ENCODE results near the gene RUVBL1. TPM values are rescaled to one million over a fixed set of nuclear protein-coding genes. Genes with fewer than 3 reads are reported as not detected.
A peak's percentile ranks its signal among the peaks of the same experiment; 100 is the strongest.

Gene RUVBL1
- total RNA-seq, 2 donors from 2014 or later, result 81.2 to 91.1 TPM

DNA sequence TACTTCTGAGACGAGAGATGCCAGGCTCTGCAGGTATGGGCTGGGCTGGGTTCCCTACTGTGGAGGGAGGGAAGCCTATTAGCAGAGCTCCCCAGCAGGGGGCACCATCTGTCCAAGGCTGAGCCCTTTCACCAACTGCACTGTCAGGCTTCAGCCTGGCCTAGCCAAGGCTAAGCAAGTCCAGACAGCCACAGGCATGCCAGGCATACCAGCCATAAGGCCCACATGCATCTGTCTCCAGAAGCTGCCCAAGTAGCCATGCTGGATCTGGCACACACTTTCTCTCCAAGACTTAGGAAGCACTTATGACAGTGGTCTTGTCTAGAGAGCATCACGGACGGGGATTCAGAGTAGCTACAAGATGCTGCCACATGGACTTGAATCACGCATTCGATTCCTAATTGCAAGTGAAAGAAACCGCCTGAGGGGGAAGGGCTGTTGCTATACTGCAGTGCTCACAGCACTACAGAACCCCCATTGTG, 28.3 kb downstream of the RUVBL1 start:
- 87 to 91% methylated on average over 5 to 6 of the region's 6 CpGs for WGBS, 2 experiments (ENCODE audit: insufficient coverage in 1 of 2, insufficient read length in 1 of 2)

DNA sequence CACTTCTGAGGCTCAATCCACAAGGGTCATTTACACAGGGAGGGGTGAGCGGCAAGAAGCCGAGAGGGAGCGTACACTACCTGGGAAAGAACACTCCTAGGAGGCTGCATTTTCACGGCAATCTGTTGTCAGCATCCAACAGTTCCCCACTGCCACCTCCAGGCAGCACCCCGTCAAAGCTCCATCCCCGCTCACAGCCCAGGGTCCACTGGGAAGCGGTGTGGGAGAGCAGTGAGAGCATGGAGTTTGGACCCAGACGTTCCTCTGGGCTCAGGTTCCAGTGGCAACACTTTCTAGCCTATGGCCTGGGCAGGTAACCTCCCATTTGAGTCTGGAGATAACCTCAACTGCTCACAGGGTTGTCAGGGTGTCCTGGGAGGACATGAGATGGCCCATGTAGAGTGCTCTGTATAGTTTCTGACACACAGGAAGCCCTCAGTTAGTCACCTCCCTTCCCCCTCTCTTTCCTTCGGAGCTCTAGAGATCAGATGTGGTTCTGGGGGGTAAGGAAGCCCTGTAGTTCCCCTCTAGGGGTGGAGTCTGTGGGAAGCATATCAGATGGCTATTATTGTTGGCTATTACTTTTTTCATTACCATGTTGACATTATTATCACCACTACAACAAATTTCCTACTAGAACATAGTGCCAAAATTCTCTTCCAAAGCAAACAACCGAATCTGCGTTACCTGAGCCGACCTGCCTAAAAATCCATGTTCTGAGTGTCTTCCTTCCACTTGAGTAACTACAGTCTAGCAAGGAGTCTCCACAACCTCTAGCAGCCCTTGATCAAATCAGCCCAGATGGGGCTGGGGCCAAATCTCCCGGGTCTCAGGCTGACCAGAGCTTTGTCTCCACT, 29.1 kb downstream of the RUVBL1 start:
- no peaks in the 10 kb centered on the region for H3K9me3 Mint-ChIP-seq
- H3K27me3 Mint-ChIP-seq (ENCODE audit: insufficient read depth), result no peaks in the 10 kb centered on the region
- H3K4me3 ChIP-seq (ENCODE audit: low read length), result no peak overlapping the region
- no peaks in the 10 kb centered on the region for H3K9me3 ChIP-seq (ENCODE audit: control insufficient read depth, low read length)
- no peaks in the 10 kb centered on the region for H3K27me3 ChIP-seq (ENCODE audit: control insufficient read depth, insufficient read depth, low read length, poor library complexity, severe bottlenecking)
- TF ChIP-seq, protein P1, sequence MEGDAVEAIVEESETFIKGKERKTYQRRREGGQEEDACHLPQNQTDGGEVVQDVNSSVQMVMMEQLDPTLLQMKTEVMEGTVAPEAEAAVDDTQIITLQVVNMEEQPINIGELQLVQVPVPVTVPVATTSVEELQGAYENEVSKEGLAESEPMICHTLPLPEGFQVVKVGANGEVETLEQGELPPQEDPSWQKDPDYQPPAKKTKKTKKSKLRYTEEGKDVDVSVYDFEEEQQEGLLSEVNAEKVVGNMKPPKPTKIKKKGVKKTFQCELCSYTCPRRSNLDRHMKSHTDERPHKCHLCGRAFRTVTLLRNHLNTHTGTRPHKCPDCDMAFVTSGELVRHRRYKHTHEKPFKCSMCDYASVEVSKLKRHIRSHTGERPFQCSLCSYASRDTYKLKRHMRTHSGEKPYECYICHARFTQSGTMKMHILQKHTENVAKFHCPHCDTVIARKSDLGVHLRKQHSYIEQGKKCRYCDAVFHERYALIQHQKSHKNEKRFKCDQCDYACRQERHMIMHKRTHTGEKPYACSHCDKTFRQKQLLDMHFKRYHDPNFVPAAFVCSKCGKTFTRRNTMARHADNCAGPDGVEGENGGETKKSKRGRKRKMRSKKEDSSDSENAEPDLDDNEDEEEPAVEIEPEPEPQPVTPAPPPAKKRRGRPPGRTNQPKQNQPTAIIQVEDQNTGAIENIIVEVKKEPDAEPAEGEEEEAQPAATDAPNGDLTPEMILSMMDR (conservative IDR thresholded peaks at IDR 0.05), result no peak
- H3K9ac ChIP-seq (ENCODE audit: extremely low read depth, low read length, poor library complexity, severe bottlenecking), result no peak overlapping the region
- WGBS, 2 experiments (ENCODE audit: insufficient coverage in 1 of 2, insufficient read length in 1 of 2), result 92 to 95% methylated on average over 4 to 12 of the region's 13 CpGs
- H3K4me3 Mint-ChIP-seq, result no peak overlapping the region
- H3K36me3 Mint-ChIP-seq (ENCODE audit: low read depth), result peaks cover 68% of the 10 kb centered on the region
- no peak overlapping the region for H3K27ac Mint-ChIP-seq
- H3K36me3 ChIP-seq (ENCODE audit: control insufficient read depth, insufficient read depth, low read length), result peaks cover 73% of the 10 kb centered on the region
- H3K4me1 ChIP-seq (ENCODE audit: control insufficient read depth, insufficient read depth, low read length), result peaks cover 16% of the 10 kb centered on the region
- no peak for DNase-seq
- no peak overlapping the region for H3K27ac ChIP-seq (ENCODE audit: low read depth, low read length)
- H3K4me1 Mint-ChIP-seq, result peaks cover 12% of the 10 kb centered on the region

More for the DNA sequence above, 28.3 kb downstream of the RUVBL1 start:
- peaks cover 12% of the 10 kb centered on the region for H3K4me1 Mint-ChIP-seq
- peak; percentile 93 for DNase-seq
- H3K27ac Mint-ChIP-seq, result no peak overlapping the region
- H3K9me3 Mint-ChIP-seq, result no peaks in the 10 kb centered on the region
- no peak overlapping the region for H3K4me3 Mint-ChIP-seq
- Histone ChIP-seq H3K4me1 (ENCODE audit: control insufficient read depth, insufficient read depth, low read length) (peaks cover 19% of the 10 kb centered on the region), H3K4me3 (ENCODE audit: low read length) (no peak overlapping the region), H3K36me3 (ENCODE audit: control insufficient read depth, insufficient read depth, low read length) (peaks cover 77% of the 10 kb centered on the region), H3K9me3 (ENCODE audit: control insufficient read depth, low read length) (no peaks in the 10 kb centered on the region), H3K27me3 (ENCODE audit: control insufficient read depth, insufficient read depth, low read length, poor library complexity, severe bottlenecking) (no peaks in the 10 kb centered on the region), H3K9ac (ENCODE audit: extremely low read depth, low read length, poor library complexity, severe bottlenecking) (no peak overlapping the region), H3K27ac (ENCODE audit: low read depth, low read length) (no peak overlapping the region)
- H3K27me3 Mint-ChIP-seq (ENCODE audit: insufficient read depth), result no peaks in the 10 kb centered on the region
- TF ChIP-seq, protein P1 (conservative IDR thresholded peaks at IDR 0.05), result peak; percentile 85
- H3K36me3 Mint-ChIP-seq (ENCODE audit: low read depth), result peaks cover 69% of the 10 kb centered on the region

DNA sequence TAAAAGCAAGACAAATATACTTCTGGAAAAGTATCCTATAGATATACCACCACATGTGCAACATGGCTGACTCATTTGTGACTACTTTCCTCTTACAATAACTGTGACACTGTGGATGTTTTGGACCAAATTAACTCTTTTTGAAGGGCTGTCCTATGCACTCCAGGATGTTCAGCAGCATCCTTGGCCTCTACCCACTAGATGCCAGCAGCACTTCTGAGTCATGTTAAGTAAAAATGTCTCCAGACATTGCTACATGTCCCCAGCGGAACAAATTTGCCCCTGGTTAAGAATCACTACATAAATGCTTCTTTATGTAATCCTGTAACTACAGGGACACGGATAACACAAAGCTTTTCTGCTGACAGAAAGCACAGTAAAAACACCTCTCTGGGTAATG, 32.0 kb downstream of the RUVBL1 start:
- Mint-ChIP-seq H3K27ac (no peak overlapping the region), H3K4me1 (peaks cover 3% of the 10 kb centered on the region), H3K4me3 (no peak overlapping the region), H3K9me3 (no peaks in the 10 kb centered on the region), H3K36me3 (ENCODE audit: low read depth) (peaks cover 58% of the 10 kb centered on the region), H3K27me3 (ENCODE audit: insufficient read depth) (no peaks in the 10 kb centered on the region)
- no peaks in the 10 kb centered on the region for H3K27me3 ChIP-seq (ENCODE audit: control insufficient read depth, insufficient read depth, low read length, poor library complexity, severe bottlenecking)
- no peak overlapping the region for H3K27ac ChIP-seq (ENCODE audit: low read depth, low read length)
- 83 to 91% methylated on average over 1 to 2 of the region's 2 CpGs for WGBS, 2 experiments (ENCODE audit: insufficient coverage in 1 of 2, insufficient read length in 1 of 2)
- no peaks in the 10 kb centered on the region for H3K4me1 ChIP-seq (ENCODE audit: control insufficient read depth, insufficient read depth, low read length)
- DNase-seq, result no peak
- no peak overlapping the region for H3K9ac ChIP-seq (ENCODE audit: extremely low read depth, low read length, poor library complexity, severe bottlenecking)
- no peaks in the 10 kb centered on the region for H3K9me3 ChIP-seq (ENCODE audit: control insufficient read depth, low read length)
- TF ChIP-seq, protein P1 (conservative IDR thresholded peaks at IDR 0.05), result no peak
- no peak overlapping the region for H3K4me3 ChIP-seq (ENCODE audit: low read length)
- H3K36me3 ChIP-seq (ENCODE audit: control insufficient read depth, insufficient read depth, low read length), result peaks cover 61% of the 10 kb centered on the region

Measured in endodermal cell (in vitro differentiated cells).